HEK293 (cell line): Measurements from ENCODE around the gene FAAP100.

Experiments
- CTCF ChIA-PET: fragments of 350-600 bp; formaldehyde crosslinking; extraction: SDS; loops from one replicate; lab custom pipeline; 2021; ENCODE audit warnings: antibody characterized with exemption; lab: Yijun Ruan, JAX
- POLR2A ChIA-PET: fragments of 300-600 bp; formaldehyde crosslinking; extraction: SDS; loops from one replicate; lab custom pipeline; 2020; ENCODE audit warnings: antibody characterized with exemption, inconsistent platforms; lab: Yijun Ruan, JAX
- H3K27ac ChIP-seq: fragments of 200-500 bp; sonication (Bioruptor generic); 2 replicates; pipeline ENCODE4 v1.5.1; 2014; ENCODE audit warnings: low read depth, low read length, control low read depth, inconsistent platforms; ENCODE audit errors: extremely low read depth
- H3K36me3 ChIP-seq, 2 experiments: fragments of 200-500 bp in 1 of 2; sonication (Bioruptor generic) in 1 of 2; 1 replicate in 1 of 2; 2 replicates in 1 of 2; pipeline ENCODE4 v1.5.1; 2014 to 2017; ENCODE audit warnings: inconsistent platforms in 2 of 2, low read length in 2 of 2; ENCODE audit not compliant: control insufficient read depth in 2 of 2, insufficient read depth in 1 of 2
- H3K4me1 ChIP-seq: fragments of 200-500 bp; sonication (Bioruptor generic); 2 replicates; pipeline ENCODE4 v1.5.1; 2014; ENCODE audit warnings: mild to moderate bottlenecking, low read length, inconsistent platforms; ENCODE audit not compliant: control insufficient read depth, insufficient read depth
- H3K4me3 ChIP-seq: 2 replicates; pipeline ENCODE4 v1.5.1; 2011; ENCODE audit warnings: low read depth, mild to moderate bottlenecking, control low read depth, low read length, moderate library complexity
- H3K9me3 ChIP-seq: fragments of 200-500 bp; sonication (Bioruptor generic); 2 replicates; pipeline ENCODE4 v1.5.1; 2014; ENCODE audit warnings: low read depth, low read length, inconsistent platforms; ENCODE audit not compliant: control insufficient read depth, insufficient read depth
- GLI2 ChIP-seq: fragments of 450-650 bp; formaldehyde crosslinking; IDR thresholded peaks from 2 replicates; pipeline ENCODE4; 2017; ENCODE audit warnings: missing biosample characterization, missing genetic modification characterization, low read depth, borderline replicate concordance
- KLF10 ChIP-seq: fragments of 450-650 bp; IDR thresholded peaks from 2 replicates; pipeline ENCODE4 v1.5.1; 2018; ENCODE audit warnings: missing biosample characterization, mild to moderate bottlenecking, missing genetic modification characterization
- SP2 ChIP-seq: fragments of 450-650 bp; formaldehyde crosslinking; IDR thresholded peaks from 2 replicates; pipeline ENCODE4 v1.5.1; 2016; ENCODE audit warnings: missing biosample characterization, missing genetic modification characterization
- ZBTB20 ChIP-seq: fragments of 450-650 bp; formaldehyde crosslinking; IDR thresholded peaks from 2 replicates; pipeline ENCODE4 v1.5.1; 2016; ENCODE audit warnings: missing biosample characterization, missing genetic modification characterization
- ZFHX2 ChIP-seq: fragments of 450-650 bp; formaldehyde crosslinking; conservative IDR thresholded peaks from 2 replicates; pipeline ENCODE4 v1.5.1; 2016; ENCODE audit warnings: missing biosample characterization, missing genetic modification characterization
- ZFP3 ChIP-seq: fragments of 450-650 bp; formaldehyde crosslinking; IDR thresholded peaks from 2 replicates; pipeline ENCODE4 v1.5.1; 2016; ENCODE audit warnings: low read depth, missing biosample characterization, missing genetic modification characterization
- ZFP37 ChIP-seq: fragments of 450-650 bp; formaldehyde crosslinking; IDR thresholded peaks from 2 replicates; pipeline ENCODE4 v1.5.1; 2016; ENCODE audit warnings: missing biosample characterization, missing genetic modification characterization
- ZIC2 ChIP-seq: fragments of 450-650 bp; formaldehyde crosslinking; IDR thresholded peaks from 2 replicates; pipeline ENCODE4 v1.5.1; 2016; ENCODE audit warnings: missing biosample characterization, missing genetic modification characterization
- ZNF121 ChIP-seq: fragments of 450-650 bp; formaldehyde crosslinking; IDR thresholded peaks from 2 replicates; pipeline ENCODE4 v1.5.1; 2016; ENCODE audit warnings: missing biosample characterization, missing genetic modification characterization
- ZNF132 ChIP-seq: fragments of 450-650 bp; formaldehyde crosslinking; IDR thresholded peaks from 2 replicates; pipeline ENCODE4 v1.5.1; 2017; ENCODE audit warnings: missing biosample characterization, missing genetic modification characterization, borderline replicate concordance
- ZNF391 ChIP-seq: fragments of 450-650 bp; formaldehyde crosslinking; IDR thresholded peaks from 2 replicates; pipeline ENCODE4 v1.5.1; 2016; ENCODE audit warnings: low read depth, missing biosample characterization, missing genetic modification characterization, borderline replicate concordance
- ZNF48 ChIP-seq: fragments of 450-650 bp; formaldehyde crosslinking; IDR thresholded peaks from 2 replicates; pipeline ENCODE4 v1.5.1; 2016; ENCODE audit warnings: missing biosample characterization, missing genetic modification characterization
- ZNF626 ChIP-seq: fragments of 450-650 bp; sonication (Bioruptor Pico); formaldehyde crosslinking; IDR thresholded peaks from 2 replicates; pipeline ENCODE4 v1.5.1; 2018; ENCODE audit warnings: missing biosample characterization, missing genetic modification characterization, inconsistent platforms
- ZNF701 ChIP-seq: fragments of 450-650 bp; formaldehyde crosslinking; IDR thresholded peaks from 2 replicates; pipeline ENCODE4 v1.5.1; 2016; ENCODE audit warnings: missing biosample characterization, missing genetic modification characterization
- TF ChIP-seq, protein P1 (sequence below): fragments of 450-650 bp; formaldehyde crosslinking; IDR thresholded peaks from 2 replicates; pipeline ENCODE4 v1.5.1; 2016; ENCODE audit warnings: missing biosample characterization, missing genetic modification characterization
- TF ChIP-seq, protein P2 (sequence below): fragments of 450-650 bp; formaldehyde crosslinking; IDR thresholded peaks from 2 replicates; pipeline ENCODE4 v1.5.1; 2016; ENCODE audit warnings: missing biosample characterization, missing genetic modification characterization

FAAP100 gene

DNA sequence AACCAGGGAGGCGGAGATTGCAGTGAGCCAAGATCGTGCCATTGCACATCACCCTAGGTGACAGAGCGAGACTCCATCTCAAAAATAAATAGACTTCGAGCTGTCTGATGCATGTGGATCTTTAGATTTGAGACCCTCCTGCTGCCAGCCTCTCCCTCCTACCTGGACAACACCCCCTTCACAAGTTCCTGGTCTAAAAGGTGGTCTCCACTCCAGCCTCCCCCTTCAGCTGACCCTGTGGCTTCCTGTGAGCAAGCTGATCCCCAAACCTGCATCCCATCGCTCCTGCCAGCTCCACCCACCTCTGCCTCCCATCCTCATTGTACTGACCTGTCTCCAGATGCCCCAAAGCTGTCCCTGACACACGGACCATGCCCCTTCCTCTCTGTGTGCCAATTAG lies 27.1 kb upstream of the FAAP100 start:
- POLR2A ChIA-PET = interaction anchor here (1.2 to 2.2 kb wide), 3 partner anchors 12 to 27 kb away, joined by 4 to 7 read pairs (median 6); no protein-coding TSS in a partner anchor
- H3K4me1 ChIP-seq = peaks cover 23% of the 10 kb centered on the region
- no peak overlapping the region for H3K4me3 ChIP-seq
- H3K9me3 ChIP-seq = no peaks in the 10 kb centered on the region
- TF ChIP-seq ZNF626 (tag by site-specific recombination) (no peak), ZNF48 (no peak), ZBTB20 (tag by site-specific recombination) (no peak), ZFP3 (no peak), SP2 (tag by site-specific recombination) (no peak)
- TF ChIP-seq, protein P1, sequence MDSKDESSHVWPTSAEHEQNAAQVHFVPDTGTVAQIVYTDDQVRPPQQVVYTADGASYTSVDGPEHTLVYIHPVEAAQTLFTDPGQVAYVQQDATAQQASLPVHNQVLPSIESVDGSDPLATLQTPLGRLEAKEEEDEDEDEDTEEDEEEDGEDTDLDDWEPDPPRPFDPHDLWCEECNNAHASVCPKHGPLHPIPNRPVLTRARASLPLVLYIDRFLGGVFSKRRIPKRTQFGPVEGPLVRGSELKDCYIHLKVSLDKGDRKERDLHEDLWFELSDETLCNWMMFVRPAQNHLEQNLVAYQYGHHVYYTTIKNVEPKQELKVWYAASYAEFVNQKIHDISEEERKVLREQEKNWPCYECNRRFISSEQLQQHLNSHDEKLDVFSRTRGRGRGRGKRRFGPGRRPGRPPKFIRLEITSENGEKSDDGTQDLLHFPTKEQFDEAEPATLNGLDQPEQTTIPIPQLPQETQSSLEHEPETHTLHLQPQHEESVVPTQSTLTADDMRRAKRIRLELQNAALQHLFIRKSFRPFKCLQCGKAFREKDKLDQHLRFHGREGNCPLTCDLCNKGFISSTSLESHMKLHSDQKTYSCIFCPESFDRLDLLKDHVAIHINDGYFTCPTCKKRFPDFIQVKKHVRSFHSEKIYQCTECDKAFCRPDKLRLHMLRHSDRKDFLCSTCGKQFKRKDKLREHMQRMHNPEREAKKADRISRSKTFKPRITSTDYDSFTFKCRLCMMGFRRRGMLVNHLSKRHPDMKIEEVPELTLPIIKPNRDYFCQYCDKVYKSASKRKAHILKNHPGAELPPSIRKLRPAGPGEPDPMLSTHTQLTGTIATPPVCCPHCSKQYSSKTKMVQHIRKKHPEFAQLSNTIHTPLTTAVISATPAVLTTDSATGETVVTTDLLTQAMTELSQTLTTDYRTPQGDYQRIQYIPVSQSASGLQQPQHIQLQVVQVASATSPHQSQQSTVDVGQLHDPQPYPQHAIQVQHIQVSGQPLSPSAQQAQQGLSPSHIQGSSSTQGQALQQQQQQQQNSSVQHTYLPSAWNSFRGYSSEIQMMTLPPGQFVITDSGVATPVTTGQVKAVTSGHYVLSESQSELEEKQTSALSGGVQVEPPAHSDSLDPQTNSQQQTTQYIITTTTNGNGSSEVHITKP = peak; percentile 62
- TF ChIP-seq, protein P2, sequence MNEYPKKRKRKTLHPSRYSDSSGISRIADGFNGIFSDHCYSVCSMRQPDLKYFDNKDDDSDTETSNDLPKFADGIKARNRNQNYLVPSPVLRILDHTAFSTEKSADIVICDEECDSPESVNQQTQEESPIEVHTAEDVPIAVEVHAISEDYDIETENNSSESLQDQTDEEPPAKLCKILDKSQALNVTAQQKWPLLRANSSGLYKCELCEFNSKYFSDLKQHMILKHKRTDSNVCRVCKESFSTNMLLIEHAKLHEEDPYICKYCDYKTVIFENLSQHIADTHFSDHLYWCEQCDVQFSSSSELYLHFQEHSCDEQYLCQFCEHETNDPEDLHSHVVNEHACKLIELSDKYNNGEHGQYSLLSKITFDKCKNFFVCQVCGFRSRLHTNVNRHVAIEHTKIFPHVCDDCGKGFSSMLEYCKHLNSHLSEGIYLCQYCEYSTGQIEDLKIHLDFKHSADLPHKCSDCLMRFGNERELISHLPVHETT (tag by site-specific recombination) = no peak
- no peak overlapping the region for H3K27ac ChIP-seq
- peaks cover 19 to 95% of the 10 kb centered on the region in 2 experiments for H3K36me3 ChIP-seq
- CTCF ChIA-PET = interaction anchor here (0.6 to 2.2 kb wide), 4 partner anchors 10 to 61 kb away, joined by 3 to 18 read pairs (median 5); no protein-coding TSS in a partner anchor

DNA sequence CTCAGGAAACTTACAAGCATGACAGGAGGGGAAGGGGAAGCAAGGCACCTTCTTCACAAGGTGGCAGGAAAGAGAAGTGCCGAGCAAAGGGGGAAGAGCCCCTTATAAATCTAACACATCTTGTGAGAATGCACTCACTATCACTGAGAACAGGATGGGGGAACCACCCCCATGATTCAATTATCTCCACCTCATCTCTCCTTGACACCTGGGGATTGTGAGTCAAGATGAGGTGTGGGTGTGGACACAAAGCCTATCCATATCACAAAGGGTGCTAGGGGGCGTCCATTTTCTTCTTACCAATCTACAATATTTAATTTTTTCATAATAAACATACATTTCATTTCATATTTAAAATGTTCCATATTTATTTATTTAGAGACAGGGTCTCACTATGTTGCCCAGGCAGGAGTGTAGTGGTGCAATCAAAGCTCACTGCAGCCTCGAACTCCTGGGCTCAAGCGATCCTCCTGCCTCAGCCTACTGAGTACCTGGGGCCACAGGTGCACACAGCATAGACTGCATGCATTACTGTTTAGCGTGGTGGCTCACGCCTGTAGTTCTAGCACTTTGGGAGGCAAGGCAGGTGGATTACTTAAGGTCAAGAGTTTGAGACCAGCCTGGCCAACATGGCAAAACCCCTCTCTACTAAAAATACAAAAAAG lies 26.5 kb upstream of the FAAP100 start:
- ChIA-PET POLR2A (no interaction called here), CTCF (interaction anchor here (2.2 to 3.3 kb wide), 2 partner anchors 12 to 23 kb away, joined by 12 to 18 read pairs; no protein-coding TSS in a partner anchor)
- no peaks in the 10 kb centered on the region for H3K9me3 ChIP-seq
- no peak overlapping the region for H3K4me3 ChIP-seq
- H3K4me1 ChIP-seq = peaks cover 22% of the 10 kb centered on the region
- TF ChIP-seq ZNF121 = peak; percentile 96
- TF ChIP-seq ZNF701 (tag by site-specific recombination) = no peak
- peaks cover 19 to 95% of the 10 kb centered on the region in 2 experiments for H3K36me3 ChIP-seq
- no peak overlapping the region for H3K27ac ChIP-seq

DNA sequence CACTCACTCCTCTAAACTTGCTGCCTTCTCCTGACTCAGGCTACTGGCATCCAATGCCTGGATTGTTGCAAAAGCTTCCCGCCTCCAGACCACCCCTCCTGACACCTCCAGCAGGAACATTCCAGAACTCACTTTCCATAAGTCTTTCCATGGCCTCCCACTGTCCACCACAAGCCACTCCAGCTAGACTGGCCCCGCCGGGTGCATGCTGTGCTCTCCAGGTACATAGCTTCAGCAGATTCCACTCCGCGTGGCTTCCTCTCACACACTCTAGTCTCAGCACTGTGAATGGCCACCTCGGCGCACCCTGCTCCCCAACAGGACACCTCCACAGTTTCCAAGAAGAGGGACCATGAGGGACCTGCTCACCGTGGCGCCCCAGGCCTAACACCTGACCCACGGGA lies 25.9 kb upstream of the FAAP100 start:
- TF ChIP-seq ZFHX2 (tag by site-specific recombination) = peak; percentile 13; the same call in 1 of the 2 replicates
- TF ChIP-seq GLI2 (tag by site-specific recombination) = no peak
- no peak for TF ChIP-seq ZFP37 (tag by site-specific recombination)
- TF ChIP-seq ZNF132 (tag by site-specific recombination) = no peak
- TF ChIP-seq KLF10 (tag by site-specific recombination) = no peak
- TF ChIP-seq ZNF391 = no peak
- TF ChIP-seq ZIC2 (tag by site-specific recombination) = peak; percentile 71
- TF ChIP-seq, all 188 proteins: peak for 2
- H3K36me3 ChIP-seq = peaks cover 16 to 95% of the 10 kb centered on the region in 2 experiments
- POLR2A ChIA-PET = interaction anchor here (1.3 kb wide), 1 partner anchor 9 kb away, joined by 3 read pairs; no protein-coding TSS in a partner anchor

More for the DNA sequence above, 25.9 kb upstream of the FAAP100 start:
- H3K4me1 ChIP-seq = peaks cover 16% of the 10 kb centered on the region
- no peaks in the 10 kb centered on the region for H3K9me3 ChIP-seq
- no peak overlapping the region for H3K27ac ChIP-seq
- no peak overlapping the region for H3K4me3 ChIP-seq
- CTCF ChIA-PET = interaction anchor here (0.7 to 3.3 kb wide), 3 partner anchors 11 to 28 kb away, joined by 7 to 12 read pairs (median 12); no protein-coding TSS in a partner anchor
